ENCODE data around the gene HIPK3. TPM values are rescaled to one million over a fixed set of nuclear protein-coding genes. Genes with fewer than 3 reads are reported as not detected.

HIPK3 gene
- total and polyA plus RNA-seq, 10 of the 15 experiments (the other 5 are each of a cell fraction or from before 2014, with no cell fraction given): 3.4 to 26.5 (median 13.6) TPM

DNA sequence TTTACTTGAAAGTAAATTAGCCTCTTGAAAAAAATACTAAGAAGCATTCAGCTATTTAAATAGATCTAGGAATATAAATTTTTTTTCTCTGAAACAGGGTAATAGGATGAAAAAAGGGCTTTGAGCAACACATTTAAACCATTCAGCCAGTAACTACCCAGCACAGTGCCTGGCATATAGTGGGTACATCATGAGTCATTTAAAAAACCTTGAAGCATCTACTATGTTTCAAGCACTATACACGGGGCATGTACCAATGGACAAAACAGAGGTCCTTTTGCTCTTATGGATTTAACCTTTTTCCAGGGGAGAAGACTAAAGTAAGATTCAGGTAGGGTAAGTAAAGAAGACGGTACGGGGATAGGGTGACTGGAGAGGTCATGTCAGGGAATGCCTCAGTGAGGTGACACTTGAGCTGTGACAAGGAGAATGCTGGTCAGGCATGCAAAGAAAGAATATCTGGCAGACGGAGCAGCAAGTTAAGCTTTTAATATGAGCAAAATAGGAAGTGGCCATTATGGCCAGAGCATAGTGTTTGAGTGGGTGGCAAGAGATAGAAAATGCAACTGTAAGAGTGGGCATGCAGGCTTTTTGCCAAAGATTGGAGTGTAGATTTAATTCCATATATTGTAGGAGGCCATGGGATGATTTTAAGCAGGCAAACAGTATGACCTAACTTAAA lies 101.1 kb downstream of the HIPK3 start:
- no peak overlapping the region for H3K9ac ChIP-seq (ENCODE audit: control insufficient read depth, insufficient read depth, low read length)
- ChIA-PET CTCF (interaction anchor here (0.6 to 9.8 kb wide), 4 partner anchors 185 to 384 kb away, joined by 3 to 83 read pairs (median 4); no protein-coding TSS in a partner anchor), RAD21 (ENCODE audit: unreplicated experiment) (interaction anchor here (0.9 kb wide), 1 partner anchor 32 kb away, joined by 3 read pairs; no protein-coding TSS in a partner anchor), SMC1A (ENCODE audit: uncharacterized antibody, unreplicated experiment) (interaction anchor here (1.1 to 2.1 kb wide), 3 partner anchors 327 to 384 kb away, joined by 3 to 5 read pairs (median 3); no protein-coding TSS in a partner anchor), POLR2A (interaction anchor here (0.7 to 1.5 kb wide), 2 partner anchors 10 to 392 kb away, joined by 3 read pairs; no protein-coding TSS in a partner anchor)
- H4K20me1 ChIP-seq (ENCODE audit: control insufficient read depth, insufficient read depth): no peaks in the 10 kb centered on the region
- peaks cover 0 to 9% of the 10 kb centered on the region in 2 experiments; a peak in 2 of 4 replicates for H3K36me3 ChIP-seq (ENCODE audit: control insufficient read depth in 2 of 2, insufficient read depth in 2 of 2, low read length in 1 of 2)
- 50% methylated on average over 4 of the region's 4 CpGs for WGBS (ENCODE audit: insufficient coverage, insufficient replicate concordance, low lambda C conversion rate, missing lambda C conversion rate)
- no peaks in the 10 kb centered on the region for H3K4me1 ChIP-seq (ENCODE audit: control insufficient read depth, insufficient read depth, low read length)
- ATAC-seq (peak; percentile 32; the same call in 1 of the 3 replicates), DNase-seq (ENCODE audit: low read depth, low spot score) (no peak), FAIRE-seq (no peak)
- no peaks in the 10 kb centered on the region for H3K27me3 ChIP-seq (replicated peaks in 1 of 2; ENCODE audit: control insufficient read depth in 2 of 2, insufficient read depth in 2 of 2, low read length in 1 of 2)
- BruUV-seq (replicated peaks): no TSS peak
- intact Hi-C loops (cut with micrococcal nuclease; ENCODE audit: unreplicated experiment) (no loop called here), in situ Hi-C loops (cut with MboI) (no loop called here)
- no peak overlapping the region for H3K4me3 ChIP-seq
- no peaks in the 10 kb centered on the region for H3K79me2 ChIP-seq (ENCODE audit: control insufficient read depth, insufficient read depth, low read length)
- no peak overlapping the region for H2AFZ ChIP-seq (ENCODE audit: control insufficient read depth, low read depth, low read length)
- H3K27ac ChIP-seq (ENCODE audit: control insufficient read depth, insufficient read depth): no peak overlapping the region
- TF ChIP-seq POLR2AphosphoS5 (IDR thresholded peaks at IDR 0.05; ENCODE audit: low read length) (0 out of 2 replicates have a peak, but pooled peaks have one; percentile 15), WRNIP1 (IDR thresholded peaks at IDR 0.05; ENCODE audit: borderline replicate concordance, low read depth, low read length) (no peak), MTA2 (IDR thresholded peaks at IDR 0.05; ENCODE audit: low read depth) (no peak), ATF7 (IDR thresholded peaks at IDR 0.05; ENCODE audit: low read depth) (no peak), ZNF592 (IDR thresholded peaks at IDR 0.05) (no peak), PML (IDR thresholded peaks at IDR 0.05; ENCODE audit: low read length) (peak; percentile 51; the same call in 1 of the 2 replicates), PKNOX1 (IDR thresholded peaks at IDR 0.05) (no peak), SPI1 (IDR thresholded peaks at IDR 0.05; ENCODE audit: borderline replicate concordance, insufficient read depth, low read depth, low read length) (peak; percentile 51; the same call in 1 of the 2 replicates)
- TF ChIP-seq, protein P1, sequence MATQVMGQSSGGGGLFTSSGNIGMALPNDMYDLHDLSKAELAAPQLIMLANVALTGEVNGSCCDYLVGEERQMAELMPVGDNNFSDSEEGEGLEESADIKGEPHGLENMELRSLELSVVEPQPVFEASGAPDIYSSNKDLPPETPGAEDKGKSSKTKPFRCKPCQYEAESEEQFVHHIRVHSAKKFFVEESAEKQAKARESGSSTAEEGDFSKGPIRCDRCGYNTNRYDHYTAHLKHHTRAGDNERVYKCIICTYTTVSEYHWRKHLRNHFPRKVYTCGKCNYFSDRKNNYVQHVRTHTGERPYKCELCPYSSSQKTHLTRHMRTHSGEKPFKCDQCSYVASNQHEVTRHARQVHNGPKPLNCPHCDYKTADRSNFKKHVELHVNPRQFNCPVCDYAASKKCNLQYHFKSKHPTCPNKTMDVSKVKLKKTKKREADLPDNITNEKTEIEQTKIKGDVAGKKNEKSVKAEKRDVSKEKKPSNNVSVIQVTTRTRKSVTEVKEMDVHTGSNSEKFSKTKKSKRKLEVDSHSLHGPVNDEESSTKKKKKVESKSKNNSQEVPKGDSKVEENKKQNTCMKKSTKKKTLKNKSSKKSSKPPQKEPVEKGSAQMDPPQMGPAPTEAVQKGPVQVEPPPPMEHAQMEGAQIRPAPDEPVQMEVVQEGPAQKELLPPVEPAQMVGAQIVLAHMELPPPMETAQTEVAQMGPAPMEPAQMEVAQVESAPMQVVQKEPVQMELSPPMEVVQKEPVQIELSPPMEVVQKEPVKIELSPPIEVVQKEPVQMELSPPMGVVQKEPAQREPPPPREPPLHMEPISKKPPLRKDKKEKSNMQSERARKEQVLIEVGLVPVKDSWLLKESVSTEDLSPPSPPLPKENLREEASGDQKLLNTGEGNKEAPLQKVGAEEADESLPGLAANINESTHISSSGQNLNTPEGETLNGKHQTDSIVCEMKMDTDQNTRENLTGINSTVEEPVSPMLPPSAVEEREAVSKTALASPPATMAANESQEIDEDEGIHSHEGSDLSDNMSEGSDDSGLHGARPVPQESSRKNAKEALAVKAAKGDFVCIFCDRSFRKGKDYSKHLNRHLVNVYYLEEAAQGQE (IDR thresholded peaks at IDR 0.05; ENCODE audit: low read depth, low read length): no peak
- no peak overlapping the region for H3K4me2 ChIP-seq (ENCODE audit: control insufficient read depth, insufficient read depth)
- no peaks in the 10 kb centered on the region for H3K9me3 ChIP-seq (replicated peaks; ENCODE audit: control insufficient read depth, insufficient read depth, low read length)
